Mesodermal cell (in vitro differentiated cells): ENCODE data around the gene IL22RA1.

Experiments used
- H3K27ac ChIP-seq: 2 replicates; pipeline ENCODE4 v1.7.0; 2013; ENCODE audit warnings: mild to moderate bottlenecking, low read depth, low read length, moderate library complexity; ENCODE audit not compliant: severe bottlenecking
- H3K36me3 ChIP-seq: 2 replicates; pipeline ENCODE4 v1.7.1; 2013; ENCODE audit warnings: mild to moderate bottlenecking, low read length, moderate library complexity; ENCODE audit not compliant: control insufficient read depth, insufficient read depth
- H3K4me1 ChIP-seq: one replicate; pipeline ENCODE4 v1.7.1; 2013; ENCODE audit warnings: mild to moderate bottlenecking, low read length; ENCODE audit not compliant: insufficient read depth, control insufficient read depth, poor library complexity, severe bottlenecking
- H3K4me3 ChIP-seq: 2 replicates; pipeline ENCODE4 v1.7.0; 2013; ENCODE audit warnings: low read length, control low read depth, mild to moderate bottlenecking; ENCODE audit not compliant: insufficient read depth, poor library complexity, severe bottlenecking; ENCODE audit errors: extremely low read depth
- H3K9me3 ChIP-seq: 2 replicates; pipeline ENCODE4 v1.7.1; 2013; ENCODE audit warnings: mild to moderate bottlenecking, low read length, moderate library complexity; ENCODE audit not compliant: control insufficient read depth
- WGBS, 2 experiments: methylation state at CpG; one replicate each; pipeline ENCODE4 v1.1.5; 2013; ENCODE audit warnings: missing lambda C conversion rate in 2 of 2; ENCODE audit not compliant: insufficient coverage in 2 of 2; 5-methylcytosine and 5-hydroxymethylcytosine counted together

Gene IL22RA1

GRCh38 chr1:24074196-24074595, 68.7 kb downstream of the IL22RA1 start:
- Histone ChIP-seq H3K9me3 (no peaks in the 10 kb centered on the region), H3K27ac (no peak overlapping the region), H3K4me1 (no peaks in the 10 kb centered on the region), H3K4me3 (no peak overlapping the region), H3K36me3 (no peaks in the 10 kb centered on the region)
- WGBS, 2 experiments: 90 to 95% methylated on average over 4 to 5 of the region's 5 CpGs

DNA sequence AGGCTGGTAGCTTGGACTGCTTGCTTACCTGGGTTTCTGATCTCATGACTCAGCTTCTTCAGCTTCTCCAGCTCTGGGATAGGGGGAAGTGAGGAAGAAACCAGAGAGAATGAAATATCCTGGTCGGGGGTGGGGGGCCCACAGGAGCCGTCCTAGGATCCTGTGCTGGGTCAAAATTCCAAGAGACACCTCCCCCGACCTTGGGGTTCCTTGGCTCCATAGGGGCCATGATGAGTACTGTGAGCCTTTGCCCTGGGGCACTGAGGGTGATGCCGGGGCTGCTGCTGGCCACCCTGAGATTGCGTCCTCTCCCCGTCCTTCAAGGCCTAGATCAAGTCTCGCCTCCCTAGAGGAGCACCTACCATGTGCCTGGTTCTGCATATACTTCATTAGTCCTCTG, 71.0 kb downstream of the IL22RA1 start:
- H3K4me1 ChIP-seq: no peaks in the 10 kb centered on the region
- H3K36me3 ChIP-seq: no peaks in the 10 kb centered on the region
- H3K4me3 ChIP-seq: no peak overlapping the region
- H3K27ac ChIP-seq: no peak overlapping the region
- 81 to 85% methylated on average over 6 to 7 of the region's 7 CpGs for WGBS, 2 experiments
- no peaks in the 10 kb centered on the region for H3K9me3 ChIP-seq

DNA sequence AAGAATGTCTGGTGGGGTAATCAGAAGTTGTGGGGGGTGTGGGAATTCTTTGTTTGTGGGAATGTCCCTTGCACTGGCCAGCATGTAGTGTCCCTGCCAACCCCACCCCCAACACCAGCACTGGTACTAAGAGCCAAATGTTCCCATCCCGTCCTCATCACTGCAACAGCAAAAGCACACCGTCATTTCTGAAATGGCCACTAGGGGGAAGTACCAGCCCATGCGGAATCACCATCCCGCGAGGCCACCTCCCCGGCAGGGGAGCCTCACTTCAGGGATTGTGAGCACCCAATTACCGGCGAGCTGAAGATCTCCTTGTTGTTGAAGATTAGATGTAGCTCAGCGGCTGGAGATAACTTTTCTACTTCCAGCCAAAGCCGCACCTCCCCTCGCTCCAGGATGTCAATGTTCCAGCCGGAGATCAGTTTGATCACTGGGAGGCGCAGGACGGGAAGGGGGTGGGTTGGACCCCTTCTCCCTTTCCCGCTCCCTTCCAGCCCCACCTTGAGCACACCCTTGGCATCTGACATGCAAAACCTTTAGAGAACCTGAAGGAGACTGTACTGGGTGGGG, 72.0 kb downstream of the IL22RA1 start:
- Histone ChIP-seq H3K27ac (no peak overlapping the region), H3K4me1 (no peaks in the 10 kb centered on the region), H3K9me3 (no peaks in the 10 kb centered on the region), H3K36me3 (no peaks in the 10 kb centered on the region), H3K4me3 (no peak overlapping the region)
- WGBS, 2 experiments: 27 to 41% methylated on average over 6 to 11 of the region's 15 CpGs

DNA sequence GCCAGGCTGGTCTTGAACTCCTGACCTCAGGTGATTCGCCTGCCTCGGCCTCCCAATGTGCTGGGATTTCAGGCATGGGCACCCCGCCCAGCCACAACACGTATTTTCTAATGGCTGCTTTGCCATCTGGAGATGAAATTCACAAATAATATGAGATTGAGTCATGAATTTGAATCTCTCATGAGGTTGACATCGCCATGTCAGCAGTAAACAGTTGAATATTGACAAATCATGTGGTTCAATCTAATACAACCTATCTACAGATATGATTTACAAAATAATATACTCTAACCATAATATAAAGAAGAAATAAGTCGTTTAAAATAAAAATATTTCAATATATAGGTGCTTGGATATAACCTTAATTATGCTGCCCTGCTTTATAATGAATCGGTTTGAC, 73.1 kb downstream of the IL22RA1 start:
- H3K4me3 ChIP-seq: no peak overlapping the region
- no peak overlapping the region for H3K27ac ChIP-seq
- no peaks in the 10 kb centered on the region for H3K9me3 ChIP-seq
- no peaks in the 10 kb centered on the region for H3K4me1 ChIP-seq
- no peaks in the 10 kb centered on the region for H3K36me3 ChIP-seq
- 94 to 100% methylated on average over 4 to 5 of the region's 7 CpGs for WGBS, 2 experiments
